GOT3 (cell line): ENCODE measurements around the gene SIDT1.

Source experiments
- DNase-seq: peaks from one replicate; lab custom pipeline; 2025; ENCODE audit warnings: mixed read lengths; lab: John Stamatoyannopoulos, UW

Gene SIDT1

GRCh38 chr3:113545594-113545993, 13.2 kb downstream of the SIDT1 start:
- no peak for DNase-seq

- DNase-seq = no peak
These were observed 14.1 kb downstream of the SIDT1 start for GRCh38 chr3:113546414-113546893.

- no peak for DNase-seq
These were observed 16.1 kb downstream of the SIDT1 start for GRCh38 chr3:113548501-113548900.

GRCh38 chr3:113551820-113552219, 19.5 kb downstream of the SIDT1 start:
- DNase-seq = no peak

GRCh38 chr3:113552851-113553250, 20.5 kb downstream of the SIDT1 start:
- no peak for DNase-seq

GRCh38 chr3:113555138-113555537, 22.8 kb downstream of the SIDT1 start:
- DNase-seq = no peak

- no peak for DNase-seq
These were observed 24.1 kb downstream of the SIDT1 start for GRCh38 chr3:113556316-113556945.

- no peak for DNase-seq
These were observed 24.6 kb downstream of the SIDT1 start for GRCh38 chr3:113556946-113557335.

- DNase-seq = no peak
These were observed 25.0 kb downstream of the SIDT1 start for GRCh38 chr3:113557374-113557773.

GRCh38 chr3:113559009-113559408, 26.7 kb downstream of the SIDT1 start:
- no peak for DNase-seq

GRCh38 chr3:113560271-113560670, 27.9 kb downstream of the SIDT1 start:
- no peak for DNase-seq

- no peak for DNase-seq
These were observed 28.7 kb downstream of the SIDT1 start for GRCh38 chr3:113560831-113561623.

GRCh38 chr3:113565555-113565954, 33.2 kb downstream of the SIDT1 start:
- DNase-seq = no peak

GRCh38 chr3:113570158-113570557, 37.8 kb downstream of the SIDT1 start:
- no peak for DNase-seq

- DNase-seq = no peak
These were observed 39.0 kb downstream of the SIDT1 start for GRCh38 chr3:113571360-113571759.

GRCh38 chr3:113573728-113574127, 41.4 kb downstream of the SIDT1 start:
- DNase-seq = no peak

- no peak for DNase-seq
These were observed 41.9 kb downstream of the SIDT1 start for GRCh38 chr3:113574213-113574612.

- DNase-seq = no peak
These were observed 42.9 kb downstream of the SIDT1 start for GRCh38 chr3:113575206-113575605.

GRCh38 chr3:113585228-113585627, 52.9 kb downstream of the SIDT1 start:
- no peak for DNase-seq

- DNase-seq = no peak
These were observed 53.4 kb downstream of the SIDT1 start for GRCh38 chr3:113585720-113586119.

- DNase-seq = no peak
These were observed 56.5 kb downstream of the SIDT1 start for GRCh38 chr3:113588806-113589205.

GRCh38 chr3:113589971-113590370, 57.6 kb downstream of the SIDT1 start:
- no peak for DNase-seq

GRCh38 chr3:113590983-113591382, 58.6 kb downstream of the SIDT1 start:
- no peak for DNase-seq

GRCh38 chr3:113594066-113594465, 61.7 kb downstream of the SIDT1 start:
- no peak for DNase-seq
